ENCODE results near the gene KLF17. TPM values are rescaled to one million over a fixed set of nuclear protein-coding genes. Genes with fewer than 3 reads are reported as not detected.
"Not testable (repeated sequence)": the region's sequence is repeated elsewhere in the genome, so short reads cannot be mapped to it uniquely, and the experiment has no call there.

KLF17 gene
- total RNA-seq, 2 experiments from 2014 or later, result not detected

GRCh38 chr1:44117272-44117671 is 1.3 kb upstream of the KLF17 start:
- H3K9me3 Mint-ChIP-seq; DNase-seq; H3K4me3 Mint-ChIP-seq; POLR2A ChIA-PET; H3K27ac Mint-ChIP-seq; H3K4me1 Mint-ChIP-seq; H3K36me3 Mint-ChIP-seq; ATAC-seq (ENCODE audit: low read depth): not testable (repeated sequence)
- peaks cover 32% of the 10 kb centered on the region for H3K27me3 Mint-ChIP-seq

GRCh38 chr1:44119525-44119924 is 904 bp downstream of the KLF17 start:
- Mint-ChIP-seq H3K9me3 (no peaks in the 10 kb centered on the region), H3K36me3 (no peaks in the 10 kb centered on the region), H3K4me1 (peaks cover 3% of the 10 kb centered on the region), H3K4me3 (no peak overlapping the region), H3K27me3 (peaks cover 47% of the 10 kb centered on the region), H3K27ac (no peak overlapping the region)
- ATAC-seq (ENCODE audit: low read depth) (no peak), DNase-seq (no peak)
- POLR2A ChIA-PET, result no interaction called here

- POLR2A ChIA-PET, result no interaction called here
- ATAC-seq (ENCODE audit: low read depth), result no peak
- Mint-ChIP-seq H3K4me3 (no peak overlapping the region), H3K36me3 (no peaks in the 10 kb centered on the region), H3K27me3 (peaks cover 43% of the 10 kb centered on the region), H3K9me3 (no peaks in the 10 kb centered on the region), H3K27ac (no peak overlapping the region), H3K4me1 (peaks cover 3% of the 10 kb centered on the region)
- DNase-seq, result no peak
Observed at GRCh38 chr1:44120398-44120949, 1.9 kb downstream of the KLF17 start.

- Mint-ChIP-seq H3K4me3 (no peak overlapping the region), H3K9me3 (no peaks in the 10 kb centered on the region), H3K27me3 (peaks cover 5% of the 10 kb centered on the region), H3K4me1 (peaks cover 7% of the 10 kb centered on the region), H3K36me3 (no peaks in the 10 kb centered on the region), H3K27ac (no peak overlapping the region)
- DNase-seq (no peak), ATAC-seq (ENCODE audit: low read depth) (no peak)
- POLR2A ChIA-PET, result no interaction called here
Observed at GRCh38 chr1:44129616-44130500, 11.2 kb downstream of the KLF17 start.

GRCh38 chr1:44131411-44131810 is 12.8 kb downstream of the KLF17 start:
- POLR2A ChIA-PET, result no interaction called here
- ATAC-seq (ENCODE audit: low read depth) (no peak), DNase-seq (no peak)
- no peaks in the 10 kb centered on the region for H3K9me3 Mint-ChIP-seq
- H3K36me3 Mint-ChIP-seq, result no peaks in the 10 kb centered on the region
- H3K27ac Mint-ChIP-seq, result no peak overlapping the region
- peaks cover 10% of the 10 kb centered on the region for H3K27me3 Mint-ChIP-seq
- H3K4me3 Mint-ChIP-seq, result no peak overlapping the region
- peaks cover 7% of the 10 kb centered on the region for H3K4me1 Mint-ChIP-seq

GRCh38 chr1:44134071-44134920 is 15.7 kb downstream of the KLF17 start:
- Mint-ChIP-seq H3K4me1 (no peaks in the 10 kb centered on the region), H3K27ac (no peak overlapping the region), H3K4me3 (no peak overlapping the region), H3K9me3 (no peaks in the 10 kb centered on the region), H3K36me3 (no peaks in the 10 kb centered on the region), H3K27me3 (peaks cover 8% of the 10 kb centered on the region)
- DNase-seq (no peak), ATAC-seq (ENCODE audit: low read depth) (no peak)
- POLR2A ChIA-PET, result no interaction called here

- DNase-seq, result no peak
Observed at GRCh38 chr1:44135886-44136285, 17.3 kb downstream of the KLF17 start.

GRCh38 chr1:44138239-44138638 is 19.6 kb downstream of the KLF17 start:
- no peak overlapping the region for H3K27ac Mint-ChIP-seq
- H3K4me1 Mint-ChIP-seq, result no peaks in the 10 kb centered on the region
- H3K9me3 Mint-ChIP-seq, result peaks cover 3% of the 10 kb centered on the region
- POLR2A ChIA-PET, result no interaction called here
- ATAC-seq (ENCODE audit: low read depth), result no peak
- peaks cover 11% of the 10 kb centered on the region for H3K27me3 Mint-ChIP-seq
- no peak overlapping the region for H3K4me3 Mint-ChIP-seq
- no peak for DNase-seq
- H3K36me3 Mint-ChIP-seq, result no peaks in the 10 kb centered on the region

More at GRCh38 chr1:44135886-44136285, 17.3 kb downstream of the KLF17 start:
- no peaks in the 10 kb centered on the region for H3K36me3 Mint-ChIP-seq
- no peaks in the 10 kb centered on the region for H3K9me3 Mint-ChIP-seq
- no peak overlapping the region for H3K27ac Mint-ChIP-seq
- POLR2A ChIA-PET, result no interaction called here
- peaks cover 8% of the 10 kb centered on the region for H3K27me3 Mint-ChIP-seq
- no peak for ATAC-seq (ENCODE audit: low read depth)
- no peak overlapping the region for H3K4me3 Mint-ChIP-seq
- H3K4me1 Mint-ChIP-seq, result no peaks in the 10 kb centered on the region

GRCh38 chr1:44139565-44139964 is 20.9 kb downstream of the KLF17 start:
- H3K9me3 Mint-ChIP-seq; ATAC-seq (ENCODE audit: low read depth); H3K36me3 Mint-ChIP-seq; H3K4me1 Mint-ChIP-seq; DNase-seq; H3K4me3 Mint-ChIP-seq; H3K27ac Mint-ChIP-seq; POLR2A ChIA-PET: not testable (repeated sequence)
- peaks cover 14% of the 10 kb centered on the region for H3K27me3 Mint-ChIP-seq

GRCh38 chr1:44141531-44141930 is 22.9 kb downstream of the KLF17 start, which contains the start of gene KLF18:
KLF18 (minus strand) TSS chr1:44141631; CDS start chr1:44141631, 0 bp downstream.
- DNase-seq, result no peak
- peaks cover 7% of the 10 kb centered on the region for H3K27me3 Mint-ChIP-seq
- peaks cover 7% of the 10 kb centered on the region for H3K9me3 Mint-ChIP-seq
- H3K27ac Mint-ChIP-seq, result no peak within 1 kb of the TSS
- H3K4me3 Mint-ChIP-seq, result no peak within 1 kb of the TSS
- ATAC-seq (ENCODE audit: low read depth), result no peak
- H3K4me1 Mint-ChIP-seq, result no peaks in the 10 kb centered on the region
- H3K36me3 Mint-ChIP-seq, result no peaks in the 10 kb centered on the region
- POLR2A ChIA-PET, result no interaction called here

- DNase-seq, result no peak
- H3K9me3 Mint-ChIP-seq, result peaks cover 7% of the 10 kb centered on the region
- H3K27ac Mint-ChIP-seq, result no peak overlapping the region
- H3K4me1 Mint-ChIP-seq, result no peaks in the 10 kb centered on the region
- H3K36me3 Mint-ChIP-seq, result no peaks in the 10 kb centered on the region
- H3K27me3 Mint-ChIP-seq, result peaks cover 7% of the 10 kb centered on the region
- POLR2A ChIA-PET, result no interaction called here
- ATAC-seq (ENCODE audit: low read depth), result no peak
- H3K4me3 Mint-ChIP-seq, result no peak overlapping the region
Observed at GRCh38 chr1:44144962-44145756, 26.5 kb downstream of the KLF17 start.

GRCh38 chr1:44146536-44147361 is 28.1 kb downstream of the KLF17 start:
- no peak for ATAC-seq (ENCODE audit: low read depth)
- POLR2A ChIA-PET, result interaction anchor here (0.6 kb wide), 1 partner anchor 1065 kb away, joined by 3 read pairs; no protein-coding TSS in a partner anchor

More at GRCh38 chr1:44146536-44147361, 28.1 kb downstream of the KLF17 start:
- peaks cover 15% of the 10 kb centered on the region for H3K27me3 Mint-ChIP-seq
- no peak overlapping the region for H3K27ac Mint-ChIP-seq
- H3K4me1 Mint-ChIP-seq, result no peaks in the 10 kb centered on the region
- no peak overlapping the region for H3K4me3 Mint-ChIP-seq
- H3K36me3 Mint-ChIP-seq, result no peaks in the 10 kb centered on the region
- peaks cover 7% of the 10 kb centered on the region for H3K9me3 Mint-ChIP-seq
- no peak for DNase-seq
